Measurements from ENCODE around the gene CCDC57.
"Not testable (repeated sequence)": the region's sequence is repeated elsewhere in the genome, so short reads cannot be mapped to it uniquely, and the experiment has no call there.

Gene CCDC57

GRCh38 chr17:82138511-82138992 is 74.1 kb downstream of the CCDC57 start:
- no peaks in the 10 kb centered on the region for H3K9me3 ChIP-seq (ENCODE audit: control insufficient read depth, insufficient read depth, low read length)
- H3F3A ChIP-seq (ENCODE audit: control insufficient read depth, insufficient read depth), result no peaks in the 10 kb centered on the region
- H3K27ac ChIP-seq (ENCODE audit: low read depth, low read length), result no peak overlapping the region
- TF ChIP-seq EZH2phosphoT487 (IDR thresholded peaks at IDR 0.05; ENCODE audit: borderline replicate concordance, low read length) (no peak), CTCF (IDR thresholded peaks at IDR 0.05; ENCODE audit: low read depth, low read length, poor library complexity, severe bottlenecking) (no peak)
- H3K4me1 ChIP-seq (ENCODE audit: control insufficient read depth, low read length), result no peaks in the 10 kb centered on the region
- no peaks in the 10 kb centered on the region for H4K20me1 ChIP-seq (ENCODE audit: control insufficient read depth, insufficient read depth, low read depth, low read length)
- no peaks in the 10 kb centered on the region for H3K27me3 ChIP-seq (ENCODE audit: control insufficient read depth, low read length)
- H3K4me3 ChIP-seq (ENCODE audit: low read length), result no peak overlapping the region
- no peaks in the 10 kb centered on the region for H3K79me2 ChIP-seq (ENCODE audit: control insufficient read depth, low read length)
- no peak overlapping the region for H3K4me2 ChIP-seq (ENCODE audit: low read length)
- H3K9me2 ChIP-seq (replicated peaks; ENCODE audit: control insufficient read depth, low read length), result no peaks in the 10 kb centered on the region
- H3K36me3 ChIP-seq (ENCODE audit: control insufficient read depth, low read length), result no peaks in the 10 kb centered on the region

- Histone ChIP-seq H3K4me2 (ENCODE audit: low read length) (no peak overlapping the region), H3K9me2 (replicated peaks; ENCODE audit: control insufficient read depth, low read length) (no peaks in the 10 kb centered on the region), H3K9me3 (ENCODE audit: control insufficient read depth, insufficient read depth, low read length) (no peaks in the 10 kb centered on the region), H3K27ac (ENCODE audit: low read depth, low read length) (no peak overlapping the region), H4K20me1 (ENCODE audit: control insufficient read depth, insufficient read depth, low read depth, low read length) (no peaks in the 10 kb centered on the region), H3K27me3 (ENCODE audit: control insufficient read depth, low read length) (no peaks in the 10 kb centered on the region), H3K4me1 (ENCODE audit: control insufficient read depth, low read length) (no peaks in the 10 kb centered on the region), H3K4me3 (ENCODE audit: low read length) (no peak overlapping the region), H3K36me3 (ENCODE audit: control insufficient read depth, low read length) (no peaks in the 10 kb centered on the region), H3K79me2 (ENCODE audit: control insufficient read depth, low read length) (no peaks in the 10 kb centered on the region), H3F3A (ENCODE audit: control insufficient read depth, insufficient read depth) (no peaks in the 10 kb centered on the region)
- TF ChIP-seq EZH2phosphoT487 (IDR thresholded peaks at IDR 0.05; ENCODE audit: borderline replicate concordance, low read length) (no peak), CTCF (IDR thresholded peaks at IDR 0.05; ENCODE audit: low read depth, low read length, poor library complexity, severe bottlenecking) (no peak)
These were observed 78.5 kb downstream of the CCDC57 start for GRCh38 chr17:82134101-82134500.

- H4K20me1 ChIP-seq (ENCODE audit: control insufficient read depth, insufficient read depth, low read depth, low read length); H3K4me1 ChIP-seq (ENCODE audit: control insufficient read depth, low read length); H3K36me3 ChIP-seq (ENCODE audit: control insufficient read depth, low read length); H3K9me3 ChIP-seq (ENCODE audit: control insufficient read depth, insufficient read depth, low read length); H3K9me2 ChIP-seq (replicated peaks; ENCODE audit: control insufficient read depth, low read length); H3K79me2 ChIP-seq (ENCODE audit: control insufficient read depth, low read length); H3K27me3 ChIP-seq (ENCODE audit: control insufficient read depth, low read length); H3K4me2 ChIP-seq (ENCODE audit: low read length); H3K4me3 ChIP-seq (ENCODE audit: low read length); H3F3A ChIP-seq (ENCODE audit: control insufficient read depth, insufficient read depth); H3K27ac ChIP-seq (ENCODE audit: low read depth, low read length): not testable (repeated sequence)
These were observed 79.3 kb downstream of the CCDC57 start for GRCh38 chr17:82133166-82133953.

- H3K79me2 ChIP-seq (ENCODE audit: control insufficient read depth, low read length), result no peaks in the 10 kb centered on the region
- no peak overlapping the region for H3K27ac ChIP-seq (ENCODE audit: low read depth, low read length)
- no peak overlapping the region for H3K4me3 ChIP-seq (ENCODE audit: low read length)
- H3K4me2 ChIP-seq (ENCODE audit: low read length), result no peak overlapping the region
- H3F3A ChIP-seq (ENCODE audit: control insufficient read depth, insufficient read depth), result no peaks in the 10 kb centered on the region
- H4K20me1 ChIP-seq (ENCODE audit: control insufficient read depth, insufficient read depth, low read depth, low read length), result no peaks in the 10 kb centered on the region
- H3K9me3 ChIP-seq (ENCODE audit: control insufficient read depth, insufficient read depth, low read length), result no peaks in the 10 kb centered on the region
- H3K4me1 ChIP-seq (ENCODE audit: control insufficient read depth, low read length), result no peaks in the 10 kb centered on the region
- TF ChIP-seq CTCF (IDR thresholded peaks at IDR 0.05; ENCODE audit: low read depth, low read length, poor library complexity, severe bottlenecking) (peak; percentile 19), EZH2phosphoT487 (IDR thresholded peaks at IDR 0.05; ENCODE audit: borderline replicate concordance, low read length) (no peak)
- no peaks in the 10 kb centered on the region for H3K36me3 ChIP-seq (ENCODE audit: control insufficient read depth, low read length)
- H3K9me2 ChIP-seq (replicated peaks; ENCODE audit: control insufficient read depth, low read length), result no peaks in the 10 kb centered on the region
- H3K27me3 ChIP-seq (ENCODE audit: control insufficient read depth, low read length), result no peaks in the 10 kb centered on the region
These were observed 83.5 kb downstream of the CCDC57 start for GRCh38 chr17:82129095-82129494.
